ENCODE measurements around the gene MAPK8. TPM values are rescaled to one million over a fixed set of nuclear protein-coding genes. Genes with fewer than 3 reads are reported as not detected.

MAPK8 gene
- total RNA-seq, 1 experiment from 2014 or later, result 83.3 TPM

GRCh38 chr10:48456808-48457761 is 150.6 kb downstream of the MAPK8 start:
- no peak for TF ChIP-seq CTCF (IDR thresholded peaks at IDR 0.05; ENCODE audit: insufficient read depth in 1 of 2, low read depth in 1 of 2, low read length in 1 of 2, severe bottlenecking in 1 of 2, unreplicated experiment in 1 of 2)
- intact Hi-C loops (cut with micrococcal nuclease; ENCODE audit: unreplicated experiment), result no loop called here

GRCh38 chr10:48457949-48458661 is 151.6 kb downstream of the MAPK8 start:
- Histone ChIP-seq H3K4me1 (peaks cover 34% of the 10 kb centered on the region), H3K9me3 (no peaks in the 10 kb centered on the region), H3K36me3 (ENCODE audit: control insufficient read depth, insufficient read depth, low read length) (no peaks in the 10 kb centered on the region), H3K4me3 (ENCODE audit: low read depth, low read length) (no peak overlapping the region), H3K27me3 (replicated peaks; ENCODE audit: control insufficient read depth, insufficient read depth, low read length) (no peaks in the 10 kb centered on the region)
- Mint-ChIP-seq H3K36me3 (ENCODE audit: insufficient read depth, unreplicated experiment) (no peaks in the 10 kb centered on the region), H3K9me3 (ENCODE audit: unreplicated experiment) (no peaks in the 10 kb centered on the region), H3K27me3 (ENCODE audit: insufficient read depth, unreplicated experiment) (no peaks in the 10 kb centered on the region), H3K4me1 (ENCODE audit: low read depth, unreplicated experiment) (peaks cover 13% of the 10 kb centered on the region), H3K27ac (ENCODE audit: unreplicated experiment) (no peak overlapping the region), H3K4me3 (ENCODE audit: unreplicated experiment) (no peak overlapping the region)
- intact Hi-C loops (cut with micrococcal nuclease; ENCODE audit: unreplicated experiment), result no loop called here
- CTCF ChIA-PET, result no interaction called here
- DNase-seq, result peak in 1 of 2 experiments; percentile 37
- no peak for TF ChIP-seq CTCF (IDR thresholded peaks at IDR 0.05; ENCODE audit: insufficient read depth in 1 of 2, low read depth in 1 of 2, low read length in 1 of 2, severe bottlenecking in 1 of 2, unreplicated experiment in 1 of 2)
- no TSS peak for BruUV-seq (replicated peaks)
- POLR2A ChIA-PET, result no interaction called here

More at GRCh38 chr10:48456808-48457761, 150.6 kb downstream of the MAPK8 start:
- CTCF ChIA-PET, result no interaction called here
- H3K9me3 Mint-ChIP-seq (ENCODE audit: unreplicated experiment), result no peaks in the 10 kb centered on the region
- Histone ChIP-seq H3K4me1 (peaks cover 44% of the 10 kb centered on the region), H3K4me3 (ENCODE audit: low read depth, low read length) (no peak overlapping the region), H3K9me3 (no peaks in the 10 kb centered on the region), H3K27me3 (replicated peaks; ENCODE audit: control insufficient read depth, insufficient read depth, low read length) (no peaks in the 10 kb centered on the region), H3K36me3 (ENCODE audit: control insufficient read depth, insufficient read depth, low read length) (no peaks in the 10 kb centered on the region)
- peaks cover 19% of the 10 kb centered on the region for H3K4me1 Mint-ChIP-seq (ENCODE audit: low read depth, unreplicated experiment)
- POLR2A ChIA-PET, result no interaction called here
- H3K4me3 Mint-ChIP-seq (ENCODE audit: unreplicated experiment), result no peak overlapping the region
- no peaks in the 10 kb centered on the region for H3K36me3 Mint-ChIP-seq (ENCODE audit: insufficient read depth, unreplicated experiment)
- no peaks in the 10 kb centered on the region for H3K27me3 Mint-ChIP-seq (ENCODE audit: insufficient read depth, unreplicated experiment)
- no TSS peak for BruUV-seq (replicated peaks)
- DNase-seq, result peak in 1 of 2 experiments; percentile 38
- H3K27ac Mint-ChIP-seq (ENCODE audit: unreplicated experiment), result no peak overlapping the region

- POLR2A ChIA-PET, result no interaction called here
- H3K27me3 Mint-ChIP-seq (ENCODE audit: insufficient read depth, unreplicated experiment), result no peaks in the 10 kb centered on the region
These were observed 152.2 kb downstream of the MAPK8 start for GRCh38 chr10:48458662-48459048.

More at GRCh38 chr10:48458662-48459048, 152.2 kb downstream of the MAPK8 start:
- no peaks in the 10 kb centered on the region for H3K36me3 Mint-ChIP-seq (ENCODE audit: insufficient read depth, unreplicated experiment)
- DNase-seq, result no peak
- intact Hi-C loops (cut with micrococcal nuclease; ENCODE audit: unreplicated experiment), result no loop called here
- no peaks in the 10 kb centered on the region for H3K9me3 ChIP-seq
- no peaks in the 10 kb centered on the region for H3K27me3 ChIP-seq (replicated peaks; ENCODE audit: control insufficient read depth, insufficient read depth, low read length)
- H3K36me3 ChIP-seq (ENCODE audit: control insufficient read depth, insufficient read depth, low read length), result no peaks in the 10 kb centered on the region
- no peak overlapping the region for H3K4me3 ChIP-seq (ENCODE audit: low read depth, low read length)
- H3K4me1 ChIP-seq, result peaks cover 29% of the 10 kb centered on the region
- H3K4me1 Mint-ChIP-seq (ENCODE audit: low read depth, unreplicated experiment), result peaks cover 12% of the 10 kb centered on the region
- CTCF ChIA-PET, result no interaction called here
- H3K4me3 Mint-ChIP-seq (ENCODE audit: unreplicated experiment), result no peak overlapping the region
- TF ChIP-seq CTCF (IDR thresholded peaks at IDR 0.05; ENCODE audit: insufficient read depth in 1 of 2, low read depth in 1 of 2, low read length in 1 of 2, severe bottlenecking in 1 of 2, unreplicated experiment in 1 of 2), result no peak
- H3K9me3 Mint-ChIP-seq (ENCODE audit: unreplicated experiment), result no peaks in the 10 kb centered on the region
- BruUV-seq (replicated peaks), result no TSS peak
- H3K27ac Mint-ChIP-seq (ENCODE audit: unreplicated experiment), result no peak overlapping the region
